ENCODE data around the gene RBP2. TPM values are rescaled to one million over a fixed set of nuclear protein-coding genes. Genes with fewer than 3 reads are reported as not detected.

Gene RBP2
- polyA plus RNA-seq, 1 experiment: not detected

GRCh38 chr3:139518306-139518705, 42.0 kb upstream of the RBP2 start:
- H3K9me3 ChIP-seq (ENCODE audit: control insufficient read depth, insufficient read depth, low read length): no peaks in the 10 kb centered on the region; the same call in 1 of the 2 replicates
- DNase-seq (ENCODE audit: low read depth, low spot score): no peak
- H3K4me3 ChIP-seq (ENCODE audit: low read depth, low read length): no peak overlapping the region
- H3K27ac ChIP-seq (ENCODE audit: low read depth, low read length): no peak overlapping the region
- CTCF ChIA-PET: interaction anchor here (1.1 to 1.4 kb wide), 3 partner anchors 43 to 90 kb away, joined by 3 read pairs; no protein-coding TSS in a partner anchor
- POLR2A ChIA-PET: no interaction called here
- H3K27me3 ChIP-seq (ENCODE audit: control insufficient read depth, insufficient read depth, low read length): no peaks in the 10 kb centered on the region
- TF ChIP-seq, protein P1, sequence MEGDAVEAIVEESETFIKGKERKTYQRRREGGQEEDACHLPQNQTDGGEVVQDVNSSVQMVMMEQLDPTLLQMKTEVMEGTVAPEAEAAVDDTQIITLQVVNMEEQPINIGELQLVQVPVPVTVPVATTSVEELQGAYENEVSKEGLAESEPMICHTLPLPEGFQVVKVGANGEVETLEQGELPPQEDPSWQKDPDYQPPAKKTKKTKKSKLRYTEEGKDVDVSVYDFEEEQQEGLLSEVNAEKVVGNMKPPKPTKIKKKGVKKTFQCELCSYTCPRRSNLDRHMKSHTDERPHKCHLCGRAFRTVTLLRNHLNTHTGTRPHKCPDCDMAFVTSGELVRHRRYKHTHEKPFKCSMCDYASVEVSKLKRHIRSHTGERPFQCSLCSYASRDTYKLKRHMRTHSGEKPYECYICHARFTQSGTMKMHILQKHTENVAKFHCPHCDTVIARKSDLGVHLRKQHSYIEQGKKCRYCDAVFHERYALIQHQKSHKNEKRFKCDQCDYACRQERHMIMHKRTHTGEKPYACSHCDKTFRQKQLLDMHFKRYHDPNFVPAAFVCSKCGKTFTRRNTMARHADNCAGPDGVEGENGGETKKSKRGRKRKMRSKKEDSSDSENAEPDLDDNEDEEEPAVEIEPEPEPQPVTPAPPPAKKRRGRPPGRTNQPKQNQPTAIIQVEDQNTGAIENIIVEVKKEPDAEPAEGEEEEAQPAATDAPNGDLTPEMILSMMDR (IDR thresholded peaks at IDR 0.05; ENCODE audit: low read depth, low read length): no peak

DNA sequence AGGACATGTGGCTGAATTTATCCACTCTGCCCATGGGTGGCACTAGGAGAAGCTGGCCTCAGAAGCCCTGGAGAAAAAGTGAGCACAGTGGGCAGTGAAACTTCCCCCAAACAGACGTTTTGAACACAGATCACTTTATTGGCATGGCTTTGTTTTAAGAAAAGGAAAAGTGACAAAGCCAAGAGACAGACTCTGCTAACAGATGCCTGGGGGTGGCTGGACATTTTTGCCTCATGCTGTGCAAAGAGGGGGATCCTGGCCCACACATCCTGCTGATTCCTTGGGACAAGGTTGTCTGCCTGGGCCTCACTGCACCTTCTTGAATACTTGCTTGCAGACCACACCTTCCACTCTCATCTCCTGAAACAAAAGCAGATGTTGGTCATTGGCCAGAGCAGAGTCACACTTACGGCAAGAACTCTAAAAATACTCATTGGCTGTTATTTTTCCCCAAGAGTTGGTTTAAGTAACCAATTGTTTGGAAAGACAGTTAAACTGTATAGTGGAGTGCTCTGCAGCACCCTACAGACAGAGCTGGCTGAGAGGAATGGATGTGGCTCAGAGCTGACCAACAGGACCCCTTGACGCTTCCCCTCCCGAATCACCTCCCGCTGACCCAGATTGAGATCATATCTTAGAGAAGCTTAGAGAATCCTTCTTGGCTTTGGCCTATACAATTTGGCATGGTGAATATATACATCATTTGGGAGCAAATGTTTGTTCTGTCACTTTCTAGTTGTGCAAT, 41.2 kb upstream of the RBP2 start:
- Histone ChIP-seq H3K4me3 (ENCODE audit: low read depth, low read length) (no peak overlapping the region), H3K27ac (ENCODE audit: low read depth, low read length) (no peak overlapping the region), H3K27me3 (ENCODE audit: control insufficient read depth, insufficient read depth, low read length) (no peaks in the 10 kb centered on the region), H3K9me3 (ENCODE audit: control insufficient read depth, insufficient read depth, low read length) (no peaks in the 10 kb centered on the region; the same call in 1 of the 2 replicates)
- ChIA-PET CTCF (interaction anchor here (1.1 to 1.4 kb wide), 3 partner anchors 44 to 89 kb away, joined by 3 read pairs; no protein-coding TSS in a partner anchor), POLR2A (no interaction called here)
- no peak for DNase-seq (ENCODE audit: low read depth, low spot score)
- TF ChIP-seq, protein P1 (IDR thresholded peaks at IDR 0.05; ENCODE audit: low read depth, low read length): no peak

GRCh38 chr3:139514741-139515140, 38.4 kb upstream of the RBP2 start:
- TF ChIP-seq, protein P1 (IDR thresholded peaks at IDR 0.05; ENCODE audit: low read depth, low read length): no peak
- ChIA-PET POLR2A (no interaction called here), CTCF (no interaction called here)
- Histone ChIP-seq H3K9me3 (ENCODE audit: control insufficient read depth, insufficient read depth, low read length) (no peaks in the 10 kb centered on the region), H3K27ac (ENCODE audit: low read depth, low read length) (no peak overlapping the region), H3K4me3 (ENCODE audit: low read depth, low read length) (no peak overlapping the region), H3K27me3 (ENCODE audit: control insufficient read depth, insufficient read depth, low read length) (no peaks in the 10 kb centered on the region)
- DNase-seq (ENCODE audit: low read depth, low spot score): no peak

DNA sequence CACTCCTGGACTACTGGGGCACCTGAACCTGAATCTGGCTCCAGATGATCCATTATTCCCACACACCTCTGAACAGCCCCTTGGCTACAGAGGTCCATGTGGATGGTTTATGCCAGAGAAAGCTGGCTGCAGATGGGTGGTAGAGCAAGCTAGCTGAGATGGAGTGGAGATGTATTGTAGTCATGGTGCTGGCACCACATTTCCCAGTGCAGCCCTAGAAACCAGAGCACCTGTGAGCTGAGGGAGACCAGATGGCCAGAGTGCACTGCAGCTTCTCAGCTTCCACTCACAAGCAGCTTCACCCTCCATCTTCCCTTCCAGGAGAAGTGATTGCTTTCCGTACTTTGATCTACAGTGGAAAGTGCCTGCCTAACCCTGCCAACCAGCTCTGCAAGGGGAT, 33.3 kb upstream of the RBP2 start:
- Histone ChIP-seq H3K4me3 (ENCODE audit: low read depth, low read length) (no peak overlapping the region), H3K9me3 (ENCODE audit: control insufficient read depth, insufficient read depth, low read length) (no peaks in the 10 kb centered on the region), H3K27me3 (ENCODE audit: control insufficient read depth, insufficient read depth, low read length) (peaks cover 3% of the 10 kb centered on the region), H3K27ac (ENCODE audit: low read depth, low read length) (no peak overlapping the region)
- POLR2A ChIA-PET: no interaction called here
- TF ChIP-seq, protein P1 (IDR thresholded peaks at IDR 0.05; ENCODE audit: low read depth, low read length): no peak
- DNase-seq (ENCODE audit: low read depth, low spot score): no peak
- CTCF ChIA-PET: no interaction called here

DNA sequence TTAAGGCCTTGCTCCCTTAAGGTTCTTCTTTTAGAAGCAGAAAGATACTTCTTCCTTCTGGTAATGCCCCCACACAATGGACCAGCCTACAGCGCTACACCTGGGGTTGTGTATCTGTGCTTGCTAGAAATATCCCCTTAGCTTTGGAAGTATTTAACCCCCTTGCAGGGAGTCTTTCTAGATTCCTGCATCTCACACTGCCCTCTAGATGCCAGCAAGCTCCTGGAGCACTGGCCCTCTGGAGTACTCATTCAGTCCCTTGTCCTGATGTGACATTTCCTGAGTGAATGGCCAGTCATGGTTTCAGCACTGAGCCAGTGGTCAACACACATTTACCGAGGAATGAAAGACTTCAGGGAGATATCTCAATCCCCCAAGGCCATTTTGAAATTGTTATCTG, 30.4 kb upstream of the RBP2 start:
- no peak for DNase-seq (ENCODE audit: low read depth, low spot score)
- Histone ChIP-seq H3K27ac (ENCODE audit: low read depth, low read length) (no peak overlapping the region), H3K4me3 (ENCODE audit: low read depth, low read length) (no peak overlapping the region), H3K27me3 (ENCODE audit: control insufficient read depth, insufficient read depth, low read length) (peaks cover 3% of the 10 kb centered on the region), H3K9me3 (ENCODE audit: control insufficient read depth, insufficient read depth, low read length) (no peaks in the 10 kb centered on the region)
- TF ChIP-seq, protein P1 (IDR thresholded peaks at IDR 0.05; ENCODE audit: low read depth, low read length): no peak
- ChIA-PET POLR2A (no interaction called here), CTCF (no interaction called here)

Data from AG04450 (cell line).